ENCODE results near the gene NOL6. TPM values are rescaled to one million over a fixed set of nuclear protein-coding genes. Genes with fewer than 3 reads are reported as not detected.

The NOL6 gene
- total RNA-seq, 4 donors from 2014 or later, result 13.0 to 32.3 (median 27.0) TPM

DNA sequence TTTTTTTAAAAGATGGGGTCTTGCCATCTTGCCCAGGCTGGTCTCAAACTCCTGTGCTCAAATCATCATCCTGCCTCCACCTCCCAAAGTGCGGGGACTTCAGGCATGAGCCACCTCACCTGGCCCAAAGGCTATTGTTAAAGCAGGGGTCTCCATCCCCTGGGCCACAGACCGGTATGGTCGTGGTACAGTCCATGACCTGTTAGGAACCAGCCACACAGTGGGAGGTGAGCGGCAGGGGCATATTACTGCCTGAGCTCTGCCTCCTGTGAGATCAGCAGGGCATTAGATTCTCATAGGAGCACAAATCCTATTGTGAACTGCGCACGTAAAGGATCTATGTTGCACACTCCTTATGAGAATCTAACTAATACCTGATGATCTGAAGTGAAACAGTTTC, 7.3 kb upstream of the NOL6 start:
- intact Hi-C loops (cut with DNase I), result no loop called here
- H3K4me3 ChIP-seq (replicated peaks in 1 of 3), result no peak overlapping the region
- TF ChIP-seq, protein P1, sequence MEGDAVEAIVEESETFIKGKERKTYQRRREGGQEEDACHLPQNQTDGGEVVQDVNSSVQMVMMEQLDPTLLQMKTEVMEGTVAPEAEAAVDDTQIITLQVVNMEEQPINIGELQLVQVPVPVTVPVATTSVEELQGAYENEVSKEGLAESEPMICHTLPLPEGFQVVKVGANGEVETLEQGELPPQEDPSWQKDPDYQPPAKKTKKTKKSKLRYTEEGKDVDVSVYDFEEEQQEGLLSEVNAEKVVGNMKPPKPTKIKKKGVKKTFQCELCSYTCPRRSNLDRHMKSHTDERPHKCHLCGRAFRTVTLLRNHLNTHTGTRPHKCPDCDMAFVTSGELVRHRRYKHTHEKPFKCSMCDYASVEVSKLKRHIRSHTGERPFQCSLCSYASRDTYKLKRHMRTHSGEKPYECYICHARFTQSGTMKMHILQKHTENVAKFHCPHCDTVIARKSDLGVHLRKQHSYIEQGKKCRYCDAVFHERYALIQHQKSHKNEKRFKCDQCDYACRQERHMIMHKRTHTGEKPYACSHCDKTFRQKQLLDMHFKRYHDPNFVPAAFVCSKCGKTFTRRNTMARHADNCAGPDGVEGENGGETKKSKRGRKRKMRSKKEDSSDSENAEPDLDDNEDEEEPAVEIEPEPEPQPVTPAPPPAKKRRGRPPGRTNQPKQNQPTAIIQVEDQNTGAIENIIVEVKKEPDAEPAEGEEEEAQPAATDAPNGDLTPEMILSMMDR (IDR thresholded peaks at IDR 0.05), result no peak
- TF ChIP-seq POLR2A (IDR thresholded peaks at IDR 0.05), result no peak
- H3K4me1 ChIP-seq, result no peaks in the 10 kb centered on the region
- 93 to 94% methylated on average over 5 to 6 of the region's 6 CpGs for WGBS, 2 donors
- no peaks in the 10 kb centered on the region for H3K9me3 ChIP-seq
- no peak for DNase-seq
- H3K36me3 ChIP-seq, result no peaks in the 10 kb centered on the region
- H3K27ac ChIP-seq, result no peak overlapping the region
- H3K27me3 ChIP-seq, result no peaks in the 10 kb centered on the region

DNA sequence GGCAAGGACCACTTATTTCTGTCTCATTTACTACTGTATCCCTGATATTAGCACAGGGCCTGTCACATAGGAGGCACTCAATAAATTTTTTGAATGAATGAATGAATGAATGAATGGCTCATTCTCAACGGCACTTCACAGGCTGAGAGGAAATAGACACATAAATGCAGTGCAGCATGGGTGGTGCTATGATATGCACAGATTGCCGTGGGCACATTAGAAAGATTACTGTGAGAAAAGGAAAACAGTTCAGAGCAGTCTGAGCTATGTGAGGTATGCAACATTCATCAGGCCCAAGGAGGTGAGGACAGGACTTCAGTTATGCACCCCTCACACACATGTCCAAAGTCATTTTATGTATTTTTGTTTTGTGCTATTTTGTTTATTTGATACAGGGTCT, 6.4 kb upstream of the NOL6 start:
- no peaks in the 10 kb centered on the region for H3K36me3 ChIP-seq
- H3K4me3 ChIP-seq (replicated peaks in 1 of 3), result no peak overlapping the region
- TF ChIP-seq POLR2A (IDR thresholded peaks at IDR 0.05), result no peak
- TF ChIP-seq, protein P1 (IDR thresholded peaks at IDR 0.05), result no peak
- H3K9me3 ChIP-seq, result no peaks in the 10 kb centered on the region
- no peaks in the 10 kb centered on the region for H3K4me1 ChIP-seq
- H3K27ac ChIP-seq, result no peak overlapping the region
- WGBS, 2 donors, result 78 to 79% methylated on average over 2 of the region's 2 CpGs
- H3K27me3 ChIP-seq, result no peaks in the 10 kb centered on the region
- DNase-seq, result no peak
- intact Hi-C loops (cut with DNase I), result no loop called here

DNA sequence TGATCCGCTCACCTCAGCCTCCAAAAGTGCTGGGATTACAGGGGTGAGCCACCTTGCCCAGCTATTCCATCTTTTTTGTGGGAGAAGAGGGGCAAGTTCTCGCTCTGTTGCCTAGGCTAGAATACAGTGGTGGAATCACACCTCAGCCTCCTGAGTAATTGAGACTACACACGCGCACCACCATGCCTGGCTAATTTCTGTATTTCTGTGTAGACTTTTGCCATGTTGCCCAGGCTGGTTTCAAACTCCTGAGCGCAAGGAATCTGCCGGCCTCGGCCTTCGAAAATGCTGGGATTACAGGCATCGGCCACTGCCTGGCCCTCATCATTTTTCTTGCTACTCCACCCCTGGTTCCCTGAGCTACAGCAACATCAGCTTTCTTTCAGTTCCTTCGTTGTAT, 2.8 kb upstream of the NOL6 start:
- Histone ChIP-seq H3K4me3 (replicated peaks in 1 of 3) (no peak overlapping the region), H3K4me1 (peaks cover 14 to 15% of the 10 kb centered on the region in 2 donors), H3K27ac (no peak overlapping the region), H3K9me3 (no peaks in the 10 kb centered on the region), H3K27me3 (no peaks in the 10 kb centered on the region), H3K36me3 (peaks cover 4 to 7% of the 10 kb centered on the region in 2 donors)
- DNase-seq, result no peak
- intact Hi-C loops (cut with DNase I), result no loop called here
- 92 to 96% methylated on average over 10 of the region's 10 CpGs for WGBS, 2 donors
- no peak for TF ChIP-seq POLR2A (IDR thresholded peaks at IDR 0.05)
- TF ChIP-seq, protein P1 (IDR thresholded peaks at IDR 0.05), result no peak

DNA sequence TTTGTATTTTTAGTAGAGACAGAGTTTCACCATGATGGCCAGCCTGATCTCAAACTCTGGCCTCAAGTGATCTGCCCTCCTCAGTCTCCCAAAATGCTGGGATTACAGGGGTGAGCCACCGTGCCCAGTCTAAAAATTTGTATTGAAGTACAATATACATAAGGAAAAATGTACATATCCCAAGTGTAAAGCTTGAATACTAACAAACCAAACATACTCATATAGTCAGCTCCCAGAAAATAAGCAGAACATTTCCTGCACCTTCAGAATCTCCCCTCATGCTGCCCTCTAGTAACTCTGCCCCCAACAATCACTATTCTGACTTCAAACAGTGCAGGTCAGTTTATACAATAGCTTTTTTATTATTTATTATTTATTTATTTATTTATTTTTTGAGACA, 1.6 kb upstream of the NOL6 start:
- TF ChIP-seq, protein P1 (IDR thresholded peaks at IDR 0.05), result no peak
- TF ChIP-seq POLR2A (IDR thresholded peaks at IDR 0.05), result no peak
- DNase-seq, result no peak
- intact Hi-C loops (cut with DNase I), result no loop called here
- H3K36me3 ChIP-seq, result peaks cover 11 to 14% of the 10 kb centered on the region in 2 donors
- H3K4me1 ChIP-seq, result peaks cover 14 to 15% of the 10 kb centered on the region in 2 donors
- no peaks in the 10 kb centered on the region for H3K27me3 ChIP-seq
- 85 to 100% methylated on average over 1 of the region's 1 CpG for WGBS, 2 donors
- no peaks in the 10 kb centered on the region for H3K9me3 ChIP-seq
- H3K27ac ChIP-seq, result no peak overlapping the region
- H3K4me3 ChIP-seq (replicated peaks in 1 of 3), result no peak overlapping the region

DNA sequence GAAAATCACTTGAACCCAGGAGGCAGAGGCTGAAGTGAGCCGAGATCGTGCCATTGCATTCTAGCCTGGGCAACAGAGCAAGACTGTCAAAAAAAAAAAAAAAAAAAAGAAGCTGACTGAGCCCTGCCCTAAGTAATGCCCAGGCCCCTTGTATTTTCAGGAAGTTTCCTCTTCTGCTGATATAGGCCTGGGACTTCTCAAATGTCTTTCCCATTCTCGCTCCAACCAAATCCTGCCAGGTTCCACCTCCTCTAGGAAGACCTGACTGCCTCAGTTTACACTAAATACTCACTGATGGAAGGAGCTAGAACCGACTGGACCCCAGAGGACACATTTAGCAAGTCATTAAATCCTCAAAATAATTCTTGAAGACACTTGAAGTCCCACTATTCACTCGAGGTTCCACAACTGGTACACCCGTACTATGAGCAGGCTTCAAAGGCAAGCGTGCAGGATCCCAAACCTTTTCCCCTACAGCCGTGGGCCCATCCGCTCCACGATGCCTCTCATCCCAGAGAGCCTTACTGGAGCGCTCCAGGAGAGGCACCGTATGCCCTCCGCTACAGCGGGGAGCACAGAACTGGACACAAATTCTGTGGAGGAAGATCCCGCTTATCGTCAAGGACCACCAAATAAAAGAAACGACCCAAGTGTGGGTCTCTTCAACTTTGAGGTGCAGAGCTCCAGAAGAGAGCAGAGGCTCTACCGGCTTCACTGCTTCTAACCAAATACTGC, 676 bp downstream of the NOL6 start:
- Histone ChIP-seq H3K9me3 (no peaks in the 10 kb centered on the region), H3K4me3 (replicated peaks in 1 of 3) (peak overlapping the region; percentile 27 to 79 (median 77)), H3K27me3 (no peaks in the 10 kb centered on the region), H3K4me1 (peaks cover 14 to 15% of the 10 kb centered on the region in 2 donors), H3K36me3 (peaks cover 34 to 37% of the 10 kb centered on the region in 2 donors), H3K27ac (no peak overlapping the region)
- intact Hi-C loops (cut with DNase I), result no loop called here
- TF ChIP-seq, protein P1 (IDR thresholded peaks at IDR 0.05), result no peak
- TF ChIP-seq POLR2A (IDR thresholded peaks at IDR 0.05), result no peak
- WGBS, 2 donors, result 11 to 13% methylated on average over 16 to 18 of the region's 18 CpGs
- no peak for DNase-seq

All from thyroid gland (tissue), 4 donors.